GM23338 (cell line): ENCODE results near the gene LYZL6. TPM values are rescaled to one million over a fixed set of nuclear protein-coding genes. Genes with fewer than 3 reads are reported as not detected.

Experiments
- ATAC-seq: fragments of 200-7000 bp; cut with Tn5 transposase; 3 replicates; pipeline ENCODE4 v1.9.1; 2020
- DNase-seq: peaks from one replicate; pipeline ENCODE4 v3.0.0-alpha.2; 2015; ENCODE audit warnings: low spot score
- H2AFZ ChIP-seq: fragments of 200-600 bp; sonication (generic); 2 replicates; pipeline ENCODE4 v1.8.0; 2016; ENCODE audit warnings: antibody characterized with exemption, mild to moderate bottlenecking, moderate library complexity
- H3F3A ChIP-seq: fragments of 200-600 bp; sonication (generic); replicated peaks from 2 replicates; pipeline ENCODE4 v1.8.0; 2017; ENCODE audit warnings: antibody characterized with exemption, mixed run types, low read depth
- H3K27ac ChIP-seq: fragments of 200-600 bp; sonication (generic); 2 replicates; pipeline ENCODE4 v1.6.1; 2016; ENCODE audit warnings: low read depth
- H3K27me3 ChIP-seq: fragments of 200-600 bp; sonication (generic); 2 replicates; pipeline ENCODE4 v1.8.0; 2016; ENCODE audit warnings: mild to moderate bottlenecking, mixed run types, moderate library complexity; ENCODE audit not compliant: insufficient read depth
- H3K36me3 ChIP-seq: fragments of 200-600 bp; sonication (generic); 2 replicates; pipeline ENCODE4 v1.8.0; 2016; ENCODE audit warnings: mild to moderate bottlenecking; ENCODE audit not compliant: insufficient read depth
- H3K4me1 ChIP-seq: fragments of 200-600 bp; sonication (generic); 2 replicates; pipeline ENCODE4 v1.8.0; 2016; ENCODE audit warnings: mild to moderate bottlenecking, moderate library complexity; ENCODE audit not compliant: insufficient read depth
- H3K4me2 ChIP-seq: fragments of 200-600 bp; sonication (generic); 2 replicates; pipeline ENCODE4 v1.7.1; 2017; ENCODE audit warnings: mixed run types
- H3K4me3 ChIP-seq: fragments of 200-600 bp; sonication (generic); 2 replicates; pipeline ENCODE4 v1.6.1; 2016; ENCODE audit warnings: mixed run types
- H3K79me2 ChIP-seq: fragments of 200-600 bp; sonication (generic); replicated peaks from 2 replicates; pipeline ENCODE4 v1.8.0; 2017; ENCODE audit warnings: mild to moderate bottlenecking; ENCODE audit not compliant: insufficient read depth
- H3K9me2 ChIP-seq: fragments of 200-600 bp; sonication (generic); 2 replicates; pipeline ENCODE4 v1.8.0; 2017; ENCODE audit not compliant: insufficient read depth
- H4K20me1 ChIP-seq: fragments of 200-600 bp; sonication (generic); replicated peaks from 2 replicates; pipeline ENCODE4 v1.8.0; 2017; ENCODE audit warnings: mild to moderate bottlenecking; ENCODE audit not compliant: insufficient read depth
- H3K27ac Mint-ChIP-seq: 2 replicates; pipeline ENCODE4 v1.8.0; 2020; ENCODE audit warnings: inconsistent platforms, mild to moderate bottlenecking, moderate library complexity, mixed read lengths
- H3K27me3 Mint-ChIP-seq: 3 replicates; pipeline ENCODE4 v1.8.0; 2022; ENCODE audit warnings: low read depth, mild to moderate bottlenecking, moderate library complexity, mixed read lengths, inconsistent platforms; ENCODE audit not compliant: insufficient read depth, poor library complexity
- H3K36me3 Mint-ChIP-seq: 3 replicates; pipeline ENCODE4 v1.8.0; 2021; ENCODE audit warnings: low read depth, mild to moderate bottlenecking, inconsistent platforms, moderate library complexity, mixed read lengths
- H3K4me1 Mint-ChIP-seq: 3 replicates; pipeline ENCODE4 v1.8.0; 2020; ENCODE audit warnings: mild to moderate bottlenecking, inconsistent platforms, mixed read lengths
- H3K4me3 Mint-ChIP-seq: 3 replicates; pipeline ENCODE4 v1.8.0; 2021; ENCODE audit warnings: moderate library complexity, mild to moderate bottlenecking, inconsistent platforms, mixed read lengths
- H3K9me3 Mint-ChIP-seq: 3 replicates; pipeline ENCODE4 v1.8.0; 2020; ENCODE audit warnings: moderate library complexity, mild to moderate bottlenecking, inconsistent platforms, mixed read lengths
- CREB1 ChIP-seq: fragments of 250-450 bp; sonication (Bioruptor Pico); IDR thresholded peaks from 2 replicates; pipeline ENCODE4 v1.5.0; 2020; ENCODE audit warnings: low read depth, mild to moderate bottlenecking, moderate library complexity
- EZH2 ChIP-seq: fragments of 200-600 bp; sonication (generic); IDR thresholded peaks from one replicate; pipeline ENCODE4 v1.8.0; 2017; ENCODE audit warnings: antibody characterized with exemption, mild to moderate bottlenecking, low read depth; ENCODE audit not compliant: unreplicated experiment
- EZH2phosphoT487 ChIP-seq: fragments of 200-600 bp; sonication (generic); IDR thresholded peaks from one replicate; pipeline ENCODE4 v1.8.1; 2018; ENCODE audit warnings: antibody characterized with exemption; ENCODE audit not compliant: unreplicated experiment
- JUNB ChIP-seq: IDR thresholded peaks from one replicate; pipeline ENCODE4 v1.6.1; 2016; ENCODE audit warnings: antibody characterized with exemption; ENCODE audit not compliant: unreplicated experiment
- NANOG ChIP-seq: IDR thresholded peaks from 2 replicates; pipeline ENCODE4 v1.6.1; 2016; ENCODE audit warnings: antibody characterized with exemption, borderline replicate concordance
- POLR2AphosphoS5 ChIP-seq: IDR thresholded peaks from 2 replicates; pipeline ENCODE4 v1.6.1; 2016; ENCODE audit warnings: antibody characterized with exemption, low read depth
- STAT1 ChIP-seq: IDR thresholded peaks from one replicate; pipeline ENCODE4 v1.6.1; 2016; ENCODE audit warnings: antibody characterized with exemption; ENCODE audit not compliant: unreplicated experiment
- ZNF114 ChIP-seq: fragments of 250-450 bp; sonication (Bioruptor Pico); IDR thresholded peaks from 2 replicates; pipeline ENCODE4 v1.5.0; 2020; ENCODE audit warnings: mild to moderate bottlenecking, moderate library complexity
- ZNF331 ChIP-seq: fragments of 250-450 bp; sonication (Bioruptor Pico); IDR thresholded peaks from 2 replicates; pipeline ENCODE4 v1.5.0; 2020; ENCODE audit warnings: low read depth, mild to moderate bottlenecking, moderate library complexity
- polyA plus RNA-seq: library from polyadenylated mRNA; unstranded; fragments of >200 nt; fragmentation: Nextera tagmentation; extraction: Ambion mirVana; gene quantifications from 2 replicates; pipeline ENCODE4 v1.2.1, GENCODE V29; 2016
- total RNA-seq: library from RNA; depleted of rRNA; stranded (reverse); fragments of >200 nt; shearing (Covaris generic); gene quantifications from 2 replicates; pipeline ENCODE4 v1.2.3, GENCODE V29; 2014
- TF ChIP-seq, protein P1 (sequence below), 2 experiments: fragments of 200-600 bp in 1 of 2; sonication (generic) in 1 of 2; conservative IDR thresholded peaks; 2 replicates each; pipeline versions ENCODE4 v1.5.1 to v1.6.1; 2016 to 2017; ENCODE audit warnings: antibody characterized with exemption in 2 of 2, low read depth in 2 of 2, mild to moderate bottlenecking in 2 of 2, moderate library complexity in 1 of 2
- TF ChIP-seq, protein P2 (sequence below): IDR thresholded peaks from 2 replicates; pipeline ENCODE4 v1.6.1; 2016; ENCODE audit warnings: antibody characterized with exemption
- TF ChIP-seq, protein P3 (sequence below): fragments of 250-450 bp; sonication (Bioruptor Pico); IDR thresholded peaks from 2 replicates; pipeline ENCODE4 v1.5.0; 2020; ENCODE audit warnings: mild to moderate bottlenecking, moderate library complexity

The LYZL6 gene
- total and polyA plus RNA-seq, 2 experiments from 2014 or later = not detected

DNA sequence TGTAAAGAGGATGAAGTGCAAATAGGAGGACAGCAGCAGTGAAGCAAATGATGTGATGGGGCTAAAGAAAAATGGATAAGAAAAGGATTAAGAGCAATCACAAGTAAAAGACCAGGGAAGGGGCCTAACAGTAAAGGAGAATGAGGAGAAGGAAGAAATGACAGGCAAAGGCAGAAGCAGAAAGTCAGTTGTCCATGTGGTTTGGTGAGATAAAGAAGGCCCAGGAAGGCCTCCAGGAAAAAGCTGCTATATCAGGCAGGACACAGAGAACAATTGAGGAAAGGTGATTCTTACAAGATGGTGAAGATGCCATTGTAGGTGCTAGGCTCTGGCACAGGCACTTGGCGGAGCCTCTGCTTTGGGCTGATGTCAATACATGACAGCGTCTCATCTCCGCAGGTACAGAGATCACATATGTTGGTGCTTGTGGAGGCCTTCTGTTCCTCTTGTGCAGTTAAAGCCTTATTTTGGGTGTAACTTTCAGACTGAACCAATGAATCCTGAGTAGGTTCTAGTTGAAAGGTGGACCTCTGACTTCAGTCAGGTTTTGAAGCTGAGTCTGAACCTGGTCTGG, 31.1 kb downstream of the LYZL6 start:
- Histone ChIP-seq H3K27ac (no peak overlapping the region), H3K9me2 (peaks cover 6% of the 10 kb centered on the region; the same call in 1 of the 2 replicates), H3K79me2 (no peaks in the 10 kb centered on the region), H3K4me1 (no peaks in the 10 kb centered on the region), H3K4me3 (no peak overlapping the region), H3K36me3 (no peaks in the 10 kb centered on the region), H3K4me2 (no peak overlapping the region), H2AFZ (no peak overlapping the region), H3K27me3 (no peaks in the 10 kb centered on the region), H3F3A (no peaks in the 10 kb centered on the region), H4K20me1 (no peaks in the 10 kb centered on the region)
- no peaks in the 10 kb centered on the region for H3K4me1 Mint-ChIP-seq
- peaks cover 31% of the 10 kb centered on the region for H3K36me3 Mint-ChIP-seq
- peaks cover 74% of the 10 kb centered on the region for H3K9me3 Mint-ChIP-seq
- H3K27me3 Mint-ChIP-seq = peaks cover 3% of the 10 kb centered on the region
- no peak for ATAC-seq
- DNase-seq = no peak
- no peak for TF ChIP-seq JUNB
- TF ChIP-seq ZNF114 (CRISPR knock-in tag) = no peak
- no peak for TF ChIP-seq CREB1
- no peak for TF ChIP-seq STAT1
- no peak for TF ChIP-seq EZH2
- no peak overlapping the region for H3K27ac Mint-ChIP-seq
- no peak overlapping the region for H3K4me3 Mint-ChIP-seq

DNA sequence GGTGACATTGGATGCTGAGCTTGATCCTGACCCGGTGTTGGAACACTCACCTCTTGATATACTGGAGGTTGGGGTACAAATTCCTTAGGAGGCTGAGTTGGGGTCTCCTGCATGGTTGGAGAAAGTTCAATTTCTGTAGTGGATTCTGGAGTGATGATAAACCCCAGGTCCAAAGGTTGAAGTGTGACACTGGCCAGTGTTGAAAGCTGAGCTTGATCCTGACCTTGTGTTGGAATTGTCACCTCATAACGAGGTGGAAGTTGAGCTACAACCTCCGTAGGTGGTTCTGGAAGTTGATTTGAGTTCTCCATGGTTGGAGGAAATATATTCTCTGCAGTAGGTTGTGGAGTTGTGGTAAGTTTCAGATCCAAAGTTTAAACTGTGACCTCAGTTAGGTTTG, 34.1 kb downstream of the LYZL6 start:
- H4K20me1 ChIP-seq = no peaks in the 10 kb centered on the region
- no peaks in the 10 kb centered on the region for H3F3A ChIP-seq
- Mint-ChIP-seq H3K27ac (no peak overlapping the region), H3K36me3 (peaks cover 15% of the 10 kb centered on the region; the same call in 2 of the 3 replicates), H3K4me3 (no peak overlapping the region), H3K4me1 (no peaks in the 10 kb centered on the region), H3K9me3 (peaks cover 53% of the 10 kb centered on the region), H3K27me3 (peaks cover 4% of the 10 kb centered on the region)
- H2AFZ ChIP-seq = no peak overlapping the region
- H3K79me2 ChIP-seq = no peaks in the 10 kb centered on the region
- no peak overlapping the region for H3K4me2 ChIP-seq
- DNase-seq (no peak), ATAC-seq (no peak)
- H3K4me3 ChIP-seq = no peak overlapping the region
- peaks cover 4% of the 10 kb centered on the region; the same call in 1 of the 2 replicates for H3K9me2 ChIP-seq
- H3K27ac ChIP-seq = no peak overlapping the region
- H3K4me1 ChIP-seq = no peaks in the 10 kb centered on the region
- no peaks in the 10 kb centered on the region; the same call in 1 of the 2 replicates for H3K36me3 ChIP-seq
- no peaks in the 10 kb centered on the region for H3K27me3 ChIP-seq
- no peak for TF ChIP-seq EZH2
- TF ChIP-seq CREB1 = no peak
- TF ChIP-seq ZNF331 (CRISPR knock-in tag) = no peak
- no peak for TF ChIP-seq STAT1
- TF ChIP-seq POLR2AphosphoS5 = no peak
- TF ChIP-seq JUNB = no peak
- TF ChIP-seq NANOG = no peak
- TF ChIP-seq, protein P1, sequence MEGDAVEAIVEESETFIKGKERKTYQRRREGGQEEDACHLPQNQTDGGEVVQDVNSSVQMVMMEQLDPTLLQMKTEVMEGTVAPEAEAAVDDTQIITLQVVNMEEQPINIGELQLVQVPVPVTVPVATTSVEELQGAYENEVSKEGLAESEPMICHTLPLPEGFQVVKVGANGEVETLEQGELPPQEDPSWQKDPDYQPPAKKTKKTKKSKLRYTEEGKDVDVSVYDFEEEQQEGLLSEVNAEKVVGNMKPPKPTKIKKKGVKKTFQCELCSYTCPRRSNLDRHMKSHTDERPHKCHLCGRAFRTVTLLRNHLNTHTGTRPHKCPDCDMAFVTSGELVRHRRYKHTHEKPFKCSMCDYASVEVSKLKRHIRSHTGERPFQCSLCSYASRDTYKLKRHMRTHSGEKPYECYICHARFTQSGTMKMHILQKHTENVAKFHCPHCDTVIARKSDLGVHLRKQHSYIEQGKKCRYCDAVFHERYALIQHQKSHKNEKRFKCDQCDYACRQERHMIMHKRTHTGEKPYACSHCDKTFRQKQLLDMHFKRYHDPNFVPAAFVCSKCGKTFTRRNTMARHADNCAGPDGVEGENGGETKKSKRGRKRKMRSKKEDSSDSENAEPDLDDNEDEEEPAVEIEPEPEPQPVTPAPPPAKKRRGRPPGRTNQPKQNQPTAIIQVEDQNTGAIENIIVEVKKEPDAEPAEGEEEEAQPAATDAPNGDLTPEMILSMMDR (conservative IDR thresholded peaks at IDR 0.05; ENCODE audit: low read depth in 2 of 2) = no peak
- TF ChIP-seq, protein P2, sequence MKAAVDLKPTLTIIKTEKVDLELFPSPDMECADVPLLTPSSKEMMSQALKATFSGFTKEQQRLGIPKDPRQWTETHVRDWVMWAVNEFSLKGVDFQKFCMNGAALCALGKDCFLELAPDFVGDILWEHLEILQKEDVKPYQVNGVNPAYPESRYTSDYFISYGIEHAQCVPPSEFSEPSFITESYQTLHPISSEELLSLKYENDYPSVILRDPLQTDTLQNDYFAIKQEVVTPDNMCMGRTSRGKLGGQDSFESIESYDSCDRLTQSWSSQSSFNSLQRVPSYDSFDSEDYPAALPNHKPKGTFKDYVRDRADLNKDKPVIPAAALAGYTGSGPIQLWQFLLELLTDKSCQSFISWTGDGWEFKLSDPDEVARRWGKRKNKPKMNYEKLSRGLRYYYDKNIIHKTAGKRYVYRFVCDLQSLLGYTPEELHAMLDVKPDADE = no peak
- TF ChIP-seq EZH2phosphoT487 = no peak
- TF ChIP-seq, protein P3, sequence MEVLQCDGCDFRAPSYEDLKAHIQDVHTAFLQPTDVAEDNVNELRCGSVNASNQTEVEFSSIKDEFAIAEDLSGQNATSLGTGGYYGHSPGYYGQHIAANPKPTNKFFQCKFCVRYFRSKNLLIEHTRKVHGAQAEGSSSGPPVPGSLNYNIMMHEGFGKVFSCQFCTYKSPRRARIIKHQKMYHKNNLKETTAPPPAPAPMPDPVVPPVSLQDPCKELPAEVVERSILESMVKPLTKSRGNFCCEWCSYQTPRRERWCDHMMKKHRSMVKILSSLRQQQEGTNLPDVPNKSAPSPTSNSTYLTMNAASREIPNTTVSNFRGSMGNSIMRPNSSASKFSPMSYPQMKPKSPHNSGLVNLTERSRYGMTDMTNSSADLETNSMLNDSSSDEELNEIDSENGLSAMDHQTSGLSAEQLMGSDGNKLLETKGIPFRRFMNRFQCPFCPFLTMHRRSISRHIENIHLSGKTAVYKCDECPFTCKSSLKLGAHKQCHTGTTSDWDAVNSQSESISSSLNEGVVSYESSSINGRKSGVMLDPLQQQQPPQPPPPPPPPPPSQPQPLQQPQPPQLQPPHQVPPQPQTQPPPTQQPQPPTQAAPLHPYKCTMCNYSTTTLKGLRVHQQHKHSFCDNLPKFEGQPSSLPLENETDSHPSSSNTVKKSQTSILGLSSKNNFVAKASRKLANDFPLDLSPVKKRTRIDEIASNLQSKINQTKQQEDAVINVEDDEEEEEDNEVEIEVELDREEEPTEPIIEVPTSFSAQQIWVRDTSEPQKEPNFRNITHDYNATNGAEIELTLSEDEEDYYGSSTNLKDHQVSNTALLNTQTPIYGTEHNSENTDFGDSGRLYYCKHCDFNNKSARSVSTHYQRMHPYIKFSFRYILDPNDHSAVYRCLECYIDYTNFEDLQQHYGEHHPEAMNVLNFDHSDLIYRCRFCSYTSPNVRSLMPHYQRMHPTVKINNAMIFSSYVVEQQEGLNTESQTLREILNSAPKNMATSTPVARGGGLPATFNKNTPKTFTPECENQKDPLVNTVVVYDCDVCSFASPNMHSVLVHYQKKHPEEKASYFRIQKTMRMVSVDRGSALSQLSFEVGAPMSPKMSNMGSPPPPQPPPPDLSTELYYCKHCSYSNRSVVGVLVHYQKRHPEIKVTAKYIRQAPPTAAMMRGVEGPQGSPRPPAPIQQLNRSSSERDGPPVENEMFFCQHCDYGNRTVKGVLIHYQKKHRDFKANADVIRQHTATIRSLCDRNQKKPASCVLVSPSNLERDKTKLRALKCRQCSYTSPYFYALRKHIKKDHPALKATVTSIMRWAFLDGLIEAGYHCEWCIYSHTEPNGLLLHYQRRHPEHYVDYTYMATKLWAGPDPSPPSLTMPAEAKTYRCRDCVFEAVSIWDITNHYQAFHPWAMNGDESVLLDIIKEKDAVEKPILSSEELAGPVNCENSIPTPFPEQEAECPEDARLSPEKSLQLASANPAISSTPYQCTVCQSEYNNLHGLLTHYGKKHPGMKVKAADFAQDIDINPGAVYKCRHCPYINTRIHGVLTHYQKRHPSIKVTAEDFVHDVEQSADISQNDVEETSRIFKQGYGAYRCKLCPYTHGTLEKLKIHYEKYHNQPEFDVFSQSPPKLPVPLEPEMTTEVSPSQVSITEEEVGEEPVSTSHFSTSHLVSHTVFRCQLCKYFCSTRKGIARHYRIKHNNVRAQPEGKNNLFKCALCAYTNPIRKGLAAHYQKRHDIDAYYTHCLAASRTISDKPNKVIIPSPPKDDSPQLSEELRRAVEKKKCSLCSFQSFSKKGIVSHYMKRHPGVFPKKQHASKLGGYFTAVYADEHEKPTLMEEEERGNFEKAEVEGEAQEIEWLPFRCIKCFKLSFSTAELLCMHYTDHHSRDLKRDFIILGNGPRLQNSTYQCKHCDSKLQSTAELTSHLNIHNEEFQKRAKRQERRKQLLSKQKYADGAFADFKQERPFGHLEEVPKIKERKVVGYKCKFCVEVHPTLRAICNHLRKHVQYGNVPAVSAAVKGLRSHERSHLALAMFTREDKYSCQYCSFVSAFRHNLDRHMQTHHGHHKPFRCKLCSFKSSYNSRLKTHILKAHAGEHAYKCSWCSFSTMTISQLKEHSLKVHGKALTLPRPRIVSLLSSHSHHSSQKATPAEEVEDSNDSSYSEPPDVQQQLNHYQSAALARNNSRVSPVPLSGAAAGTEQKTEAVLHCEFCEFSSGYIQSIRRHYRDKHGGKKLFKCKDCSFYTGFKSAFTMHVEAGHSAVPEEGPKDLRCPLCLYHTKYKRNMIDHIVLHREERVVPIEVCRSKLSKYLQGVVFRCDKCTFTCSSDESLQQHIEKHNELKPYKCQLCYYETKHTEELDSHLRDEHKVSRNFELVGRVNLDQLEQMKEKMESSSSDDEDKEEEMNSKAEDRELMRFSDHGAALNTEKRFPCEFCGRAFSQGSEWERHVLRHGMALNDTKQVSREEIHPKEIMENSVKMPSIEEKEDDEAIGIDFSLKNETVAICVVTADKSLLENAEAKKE = no peak
